Activated T-cell treated with anti-CD3 and anti-CD28 coated beads for 24 hours (primary cell): Measurements from ENCODE around the gene WBP2.
A peak's percentile ranks its signal among the peaks of the same experiment; 100 is the strongest.
"Not testable (repeated sequence)": the region's sequence is repeated elsewhere in the genome, so short reads cannot be mapped to it uniquely, and the experiment has no call there.

Source experiments
- DNase-seq: peaks from one replicate; pipeline ENCODE4 v3.0.0-alpha.2; 2020; ENCODE audit warnings: low read depth

Gene WBP2

DNA sequence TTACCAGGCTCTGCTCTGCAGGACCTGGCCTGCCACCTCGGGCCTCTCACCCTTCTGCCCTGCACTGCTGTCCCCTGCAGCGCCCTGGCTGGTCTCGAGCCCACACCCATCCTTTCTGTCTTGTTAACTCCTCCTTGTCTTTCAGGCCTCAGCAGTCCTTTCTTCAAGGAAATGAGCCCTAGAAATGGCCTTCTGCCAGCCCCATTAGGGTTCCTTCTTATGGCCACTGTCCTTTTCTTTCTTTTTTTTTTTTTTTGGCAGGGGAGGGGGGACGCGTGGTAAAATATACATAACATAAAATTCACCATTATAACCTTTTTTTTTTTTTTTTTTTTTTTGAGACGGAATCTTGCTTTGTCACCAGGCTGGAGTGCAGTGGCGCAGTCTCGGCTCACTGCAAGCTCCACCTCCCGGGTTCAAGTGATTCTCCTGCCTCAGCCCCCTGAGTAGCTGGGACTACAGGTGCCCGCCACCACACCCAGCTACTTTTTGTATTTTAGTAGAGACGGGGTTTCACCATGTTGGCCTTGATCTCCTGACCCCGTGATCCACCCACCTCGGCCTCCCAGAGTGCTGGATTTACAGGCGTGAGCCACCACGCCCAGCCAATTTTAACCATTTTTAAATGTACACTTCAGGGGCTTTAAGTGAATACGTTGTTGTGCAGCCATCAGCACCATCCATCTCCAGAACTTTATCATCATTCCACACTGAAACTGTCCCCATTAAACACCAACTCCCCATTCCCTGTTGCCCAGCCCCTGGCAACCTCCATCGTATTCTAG is 10.5 kb upstream of the WBP2 start:
- DNase-seq, result not testable (repeated sequence)

DNA sequence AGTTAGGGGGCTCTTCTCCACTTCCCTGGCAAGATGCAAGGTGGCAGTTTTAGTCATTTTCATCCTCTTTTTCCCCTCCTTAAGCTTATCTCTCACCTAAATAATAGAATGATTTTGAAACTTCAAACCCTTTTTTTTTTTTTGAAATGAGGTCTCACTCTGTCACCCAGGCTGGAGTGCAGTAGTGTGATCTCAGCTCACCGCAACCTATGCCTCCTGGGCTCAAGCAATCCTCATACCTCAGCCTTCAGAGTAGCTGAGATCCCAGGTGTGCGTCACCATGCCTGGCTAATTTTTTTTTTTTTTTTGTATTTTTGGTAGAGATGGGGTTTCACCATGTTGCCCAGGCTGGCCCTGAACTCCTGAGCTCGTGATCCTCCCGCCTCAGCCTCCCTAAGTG is 9.8 kb upstream of the WBP2 start:
- DNase-seq, result not testable (repeated sequence)

GRCh38 chr17:75864448-75864871 is 9.3 kb upstream of the WBP2 start:
- DNase-seq, result peak; percentile 28

DNA sequence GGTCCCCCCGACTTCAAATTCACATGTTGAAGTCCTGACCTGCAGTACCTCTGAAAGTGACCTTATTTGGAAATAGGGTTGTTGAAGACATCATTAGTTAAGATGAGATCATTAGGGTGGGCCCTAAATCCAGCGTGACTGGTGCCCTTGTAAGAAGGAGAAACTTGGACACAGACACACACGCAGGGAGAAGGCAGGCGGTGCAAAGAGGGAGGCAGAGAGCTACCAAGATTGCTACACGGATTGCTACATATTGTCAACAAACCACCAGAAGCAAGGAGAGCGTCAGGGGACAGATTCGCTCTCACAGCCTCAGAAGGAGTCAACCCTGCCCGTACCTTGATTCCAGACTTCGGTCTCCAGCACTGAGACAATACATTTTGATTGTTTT is 6.8 kb upstream of the WBP2 start:
- no peak for DNase-seq

DNA sequence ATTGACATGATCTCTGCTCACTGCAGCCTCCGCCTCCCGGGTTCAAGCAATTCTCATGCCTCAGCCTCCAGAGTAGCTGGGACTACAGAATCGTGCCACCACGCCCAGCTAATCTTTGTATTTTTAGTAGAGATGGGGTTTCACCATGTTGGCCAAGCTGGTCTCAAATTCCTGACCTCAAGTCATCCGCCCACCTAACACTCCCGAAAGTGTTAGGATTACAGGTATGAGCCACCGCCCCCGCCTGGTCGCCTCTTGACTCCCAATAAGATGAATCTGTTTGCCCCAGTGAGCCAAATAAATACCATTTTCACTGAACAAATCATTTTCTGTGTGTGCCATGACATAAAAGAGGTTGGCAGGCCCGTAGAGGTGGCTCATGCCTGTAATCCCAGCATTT is 4.2 kb upstream of the WBP2 start:
- not testable (repeated sequence) for DNase-seq

GRCh38 chr17:75856062-75856756 is 1.1 kb upstream of the WBP2 start:
- no peak for DNase-seq

GRCh38 chr17:75854881-75855309 is 240 bp downstream of the WBP2 start:
- no peak for DNase-seq

- DNase-seq, result no peak
Measured at GRCh38 chr17:75854101-75854748, 910 bp downstream of the WBP2 start.

DNA sequence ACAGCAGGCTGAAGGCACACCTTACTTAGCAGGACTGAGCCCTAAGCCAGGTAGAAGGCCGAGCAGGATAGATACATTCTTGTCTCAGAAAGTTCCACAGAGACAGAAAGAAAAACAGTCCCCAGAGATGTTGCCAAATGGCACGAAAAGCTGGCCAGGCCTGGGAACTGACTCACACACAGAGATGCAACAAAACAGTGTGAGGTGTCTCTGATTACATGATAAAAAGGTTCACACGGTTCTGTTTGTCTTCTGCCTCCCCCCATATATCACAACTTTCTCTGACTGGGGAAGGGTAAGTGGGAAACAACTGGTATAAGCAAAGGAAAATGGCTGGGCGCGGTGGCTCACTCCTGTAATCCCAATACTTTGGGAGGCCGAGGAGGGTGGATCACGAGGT is 1.7 kb downstream of the WBP2 start:
- DNase-seq, result no peak

DNA sequence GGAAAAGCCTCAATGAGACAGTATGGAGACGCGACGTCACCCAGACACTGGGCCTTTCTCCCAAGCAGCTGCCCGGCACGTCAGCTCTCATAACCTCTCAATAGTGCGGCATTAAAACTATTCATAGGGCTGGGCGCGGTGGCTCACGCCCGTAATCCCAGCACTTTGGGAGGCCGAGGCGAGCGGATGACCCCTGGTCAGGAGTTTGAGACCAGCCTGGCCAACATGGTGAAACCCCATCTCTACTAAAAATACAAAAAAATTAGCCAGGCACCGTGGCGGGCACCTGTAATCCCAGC is 3.5 kb downstream of the WBP2 start:
- DNase-seq, result not testable (repeated sequence)

DNA sequence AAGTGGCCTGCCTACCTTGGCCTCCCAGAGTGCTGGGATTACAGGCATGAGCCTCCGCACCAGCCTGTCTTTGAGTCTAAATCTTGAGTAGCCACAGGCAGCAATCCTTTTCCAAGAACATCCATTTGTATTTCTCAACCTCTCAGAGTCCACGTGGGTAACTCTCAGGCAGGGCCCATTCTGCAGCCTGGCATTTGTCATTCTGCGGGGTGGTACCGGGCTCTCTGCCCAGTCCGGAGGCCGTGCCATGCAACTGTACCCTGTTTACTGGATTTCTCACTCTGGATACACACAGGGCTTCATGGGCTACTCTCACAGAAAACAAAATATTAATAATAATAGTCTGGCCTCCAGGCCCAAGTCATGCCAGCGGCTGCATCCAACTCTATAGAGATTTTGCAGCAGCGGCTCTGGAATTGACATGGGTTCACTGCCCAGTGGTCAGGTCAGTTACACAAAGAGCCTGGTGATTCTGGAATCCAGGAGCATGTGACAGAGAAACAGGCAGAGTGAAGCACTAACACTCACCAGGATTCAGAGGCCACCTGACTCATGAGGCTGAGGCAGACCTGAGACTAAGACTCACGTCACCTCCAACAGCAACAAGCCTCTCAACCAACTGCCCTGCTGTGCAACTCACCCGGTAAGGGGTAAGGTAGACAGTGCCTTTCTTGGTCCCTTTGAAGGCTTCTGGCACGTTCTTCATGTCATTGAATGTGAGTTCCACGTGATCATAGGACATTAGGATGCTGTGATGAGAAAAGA is 4.0 kb downstream of the WBP2 start:
- no peak for DNase-seq

DNA sequence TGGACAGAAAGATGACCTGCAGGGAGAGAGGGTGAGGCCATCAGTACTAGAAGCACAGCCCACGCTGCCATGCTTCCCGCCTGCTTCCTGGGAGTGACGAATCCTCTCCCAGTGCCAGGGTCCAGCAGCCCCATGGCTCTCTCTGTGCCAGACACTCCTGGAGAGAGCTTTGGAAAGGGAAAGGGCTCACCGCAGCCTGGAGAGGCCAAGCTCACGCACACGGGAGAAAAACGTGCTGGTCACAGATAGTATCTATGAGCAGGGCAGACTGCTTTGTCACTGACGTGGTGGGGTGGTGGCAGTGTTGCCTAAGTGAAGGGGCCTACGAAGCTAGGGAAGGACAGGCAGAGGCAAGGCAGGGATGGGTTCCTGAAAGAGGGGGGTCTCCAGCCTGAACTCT is 5.4 kb downstream of the WBP2 start:
- no peak for DNase-seq

DNA sequence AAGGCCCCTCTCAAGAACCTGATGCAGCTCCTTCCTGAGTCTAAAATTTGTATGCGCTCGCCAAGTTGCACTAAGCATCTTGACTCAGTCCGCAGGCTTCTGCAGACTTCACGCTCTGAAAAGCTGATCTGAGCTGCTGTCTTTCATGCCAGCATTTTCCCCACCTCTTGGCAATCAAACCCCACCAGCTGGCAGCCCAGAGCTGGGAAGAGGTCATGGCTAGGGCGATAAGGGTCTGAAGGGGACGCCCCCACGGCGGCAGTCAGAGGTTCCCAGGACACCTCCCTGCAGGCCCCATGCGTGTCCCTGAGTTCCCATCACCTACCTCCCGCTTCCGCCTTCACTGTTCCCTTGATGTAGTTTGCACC is 5.9 kb downstream of the WBP2 start:
- no peak for DNase-seq

- DNase-seq, result peak; percentile 70
Measured at GRCh38 chr17:75848523-75849278, 6.4 kb downstream of the WBP2 start.

DNA sequence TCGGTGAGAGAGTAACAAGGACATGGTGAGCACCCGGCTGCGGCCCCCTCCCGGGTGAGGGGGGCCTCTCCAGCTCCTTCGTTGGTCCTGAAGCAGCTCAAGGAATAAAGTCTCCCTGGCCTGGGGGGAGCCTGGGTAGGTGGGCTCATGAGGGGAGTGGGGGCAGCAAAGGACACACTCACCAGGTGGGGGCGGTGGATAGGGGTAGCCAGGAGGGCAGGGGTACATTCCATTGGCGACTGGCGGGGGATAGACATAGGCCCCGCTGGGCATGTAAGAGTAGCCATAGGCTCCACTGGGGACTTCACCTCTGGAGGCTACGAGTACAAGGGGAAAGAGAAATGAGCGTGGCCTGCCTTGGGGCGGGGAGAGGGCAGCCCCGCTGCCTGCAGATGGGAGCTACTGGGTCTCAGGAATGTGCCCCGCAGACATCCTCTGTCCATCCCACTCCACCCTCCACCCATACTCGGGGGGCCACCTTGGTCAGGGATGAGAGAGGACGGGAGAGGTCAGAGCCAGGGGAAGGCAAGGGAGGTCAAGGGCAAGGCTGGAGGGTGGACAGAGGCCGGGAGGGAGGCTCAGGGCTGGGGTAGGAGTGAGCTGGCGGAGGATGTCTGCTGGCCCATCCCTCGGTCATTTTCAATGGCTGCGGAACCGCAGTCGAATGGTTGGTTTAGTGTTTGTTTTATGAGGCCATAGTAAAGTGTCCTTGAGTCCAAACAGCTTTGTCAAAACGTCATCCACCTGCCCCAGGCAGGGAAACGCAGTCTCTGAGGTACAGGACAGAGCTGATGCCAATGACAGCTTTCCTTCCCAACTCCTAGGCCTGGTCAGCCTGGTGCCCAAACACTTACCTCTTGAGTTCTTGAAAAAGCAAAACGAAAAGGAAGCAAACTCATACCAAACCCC is 7.3 kb downstream of the WBP2 start:
- DNase-seq, result no peak

GRCh38 chr17:75846692-75847613 is 8.2 kb downstream of the WBP2 start:
- no peak for DNase-seq

GRCh38 chr17:75845933-75846691 is 9.0 kb downstream of the WBP2 start:
- no peak for DNase-seq

GRCh38 chr17:75845058-75845711 is 9.9 kb downstream of the WBP2 start:
- DNase-seq, result peak; percentile 60
